ENCODE data around the gene CHD5.

The CHD5 gene

DNA sequence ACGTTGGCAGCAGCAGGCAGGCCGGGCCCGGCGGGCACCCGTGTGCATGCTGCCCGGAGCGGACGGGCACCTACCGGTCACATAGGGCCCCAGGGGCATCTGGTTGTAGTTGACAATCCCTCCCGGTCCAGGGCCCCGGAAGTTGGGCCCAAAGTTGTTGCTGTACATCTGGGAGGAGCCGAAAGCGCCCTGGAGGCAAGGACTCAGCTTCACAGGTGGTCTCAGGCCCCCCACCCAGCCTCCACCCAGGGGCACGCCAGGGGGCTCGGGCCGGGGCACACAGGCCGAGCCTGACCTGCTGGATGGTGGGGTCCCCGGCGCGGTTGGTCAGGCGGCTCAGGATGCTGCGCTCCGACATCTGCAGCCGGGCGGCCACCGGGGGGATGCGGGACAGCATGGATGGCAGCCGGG lies 73.8 kb downstream of the CHD5 start:
- in situ Hi-C loops (cut with MboI; ENCODE audit: low pct_unique_long_range_greater_than_20kb, low sequenced_read_pairs): no loop called here
- DNase-seq: no peak

DNA sequence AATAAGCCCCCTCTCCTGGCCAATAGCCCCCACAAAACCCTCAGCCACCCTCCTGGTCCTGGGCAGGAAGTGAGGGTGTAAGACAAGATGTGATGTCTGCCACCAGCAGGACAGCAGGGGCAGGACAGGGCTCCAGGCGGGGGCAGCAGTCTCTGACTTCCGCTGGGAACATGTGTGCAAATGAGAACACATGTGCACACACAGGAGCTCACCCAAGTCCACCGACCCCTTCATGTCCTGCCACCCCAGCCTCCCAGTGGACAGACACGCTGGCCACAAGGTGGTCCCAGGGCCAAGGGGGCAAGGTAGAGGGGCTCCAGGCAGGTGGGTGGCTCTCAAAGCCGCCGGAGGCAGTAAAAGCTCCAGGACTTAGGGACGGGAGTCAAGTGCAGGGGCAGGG lies 74.4 kb downstream of the CHD5 start:
- DNase-seq: no peak
- in situ Hi-C loops (cut with MboI; ENCODE audit: low pct_unique_long_range_greater_than_20kb, low sequenced_read_pairs): no loop called here

GRCh38 chr1:6105218-6105679 lies 74.9 kb downstream of the CHD5 start:
- DNase-seq: no peak
- in situ Hi-C loops (cut with MboI; ENCODE audit: low pct_unique_long_range_greater_than_20kb, low sequenced_read_pairs): no loop called here

DNA sequence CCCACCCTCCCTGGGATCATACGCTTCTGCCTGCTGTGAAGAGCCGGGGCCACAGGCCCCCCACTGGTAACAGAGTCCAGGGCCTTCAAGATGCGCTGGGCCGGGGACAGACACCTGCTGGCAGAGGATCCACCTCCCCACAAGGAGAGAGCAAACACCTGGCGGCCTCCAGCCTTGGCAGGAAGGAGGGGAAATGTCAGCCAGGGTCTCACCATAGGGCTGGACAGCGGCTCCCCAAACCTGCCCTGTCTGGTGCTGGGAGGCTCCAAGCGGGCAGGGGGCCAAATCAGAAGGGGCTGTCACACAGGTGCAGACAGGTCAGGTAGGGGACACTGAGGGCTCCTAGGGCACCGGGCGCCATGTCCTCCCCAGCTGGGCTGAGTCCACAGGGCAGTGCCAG lies 75.5 kb downstream of the CHD5 start:
- in situ Hi-C loops (cut with MboI; ENCODE audit: low pct_unique_long_range_greater_than_20kb, low sequenced_read_pairs): no loop called here
- no peak for DNase-seq

GRCh38 chr1:6103854-6104530 lies 76.1 kb downstream of the CHD5 start:
- in situ Hi-C loops (cut with MboI; ENCODE audit: low pct_unique_long_range_greater_than_20kb, low sequenced_read_pairs): no loop called here
- no peak for DNase-seq

GRCh38 chr1:6103111-6103853 lies 76.8 kb downstream of the CHD5 start:
- in situ Hi-C loops (cut with MboI; ENCODE audit: low pct_unique_long_range_greater_than_20kb, low sequenced_read_pairs): no loop called here
- DNase-seq: no peak

DNA sequence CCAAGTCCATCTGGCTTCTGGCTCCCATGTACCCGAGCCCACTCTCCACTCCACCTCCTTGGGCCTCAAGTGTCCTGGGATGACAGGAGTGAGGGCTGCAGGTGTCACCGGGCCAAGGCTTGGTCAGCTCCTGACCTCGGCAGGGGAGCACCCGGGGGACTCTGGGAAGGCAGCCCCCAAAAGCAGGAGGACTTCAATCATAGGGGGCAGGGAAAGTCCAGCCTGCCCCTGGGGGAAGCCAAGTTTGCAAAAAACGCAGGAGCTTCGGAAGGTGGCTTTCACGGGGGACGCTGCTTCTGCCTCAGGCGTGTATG lies 77.6 kb downstream of the CHD5 start:
- DNase-seq: no peak
- in situ Hi-C loops (cut with MboI; ENCODE audit: low pct_unique_long_range_greater_than_20kb, low sequenced_read_pairs): no loop called here

- in situ Hi-C loops (cut with MboI; ENCODE audit: low pct_unique_long_range_greater_than_20kb, low sequenced_read_pairs): no loop called here
- DNase-seq: peak; percentile 15
Observed at GRCh38 chr1:6101826-6102531, 78.1 kb downstream of the CHD5 start.

- in situ Hi-C loops (cut with MboI; ENCODE audit: low pct_unique_long_range_greater_than_20kb, low sequenced_read_pairs): no loop called here
- DNase-seq: peak; percentile 32
Observed at GRCh38 chr1:6100861-6101783, 79.0 kb downstream of the CHD5 start.

GRCh38 chr1:6099787-6100765 lies 80.0 kb downstream of the CHD5 start:
- peak; percentile 14 for DNase-seq
- in situ Hi-C loops (cut with MboI; ENCODE audit: low pct_unique_long_range_greater_than_20kb, low sequenced_read_pairs): no loop called here

- in situ Hi-C loops (cut with MboI; ENCODE audit: low pct_unique_long_range_greater_than_20kb, low sequenced_read_pairs): no loop called here
- no peak for DNase-seq
Observed at GRCh38 chr1:6099297-6099696, 80.8 kb downstream of the CHD5 start.

DNA sequence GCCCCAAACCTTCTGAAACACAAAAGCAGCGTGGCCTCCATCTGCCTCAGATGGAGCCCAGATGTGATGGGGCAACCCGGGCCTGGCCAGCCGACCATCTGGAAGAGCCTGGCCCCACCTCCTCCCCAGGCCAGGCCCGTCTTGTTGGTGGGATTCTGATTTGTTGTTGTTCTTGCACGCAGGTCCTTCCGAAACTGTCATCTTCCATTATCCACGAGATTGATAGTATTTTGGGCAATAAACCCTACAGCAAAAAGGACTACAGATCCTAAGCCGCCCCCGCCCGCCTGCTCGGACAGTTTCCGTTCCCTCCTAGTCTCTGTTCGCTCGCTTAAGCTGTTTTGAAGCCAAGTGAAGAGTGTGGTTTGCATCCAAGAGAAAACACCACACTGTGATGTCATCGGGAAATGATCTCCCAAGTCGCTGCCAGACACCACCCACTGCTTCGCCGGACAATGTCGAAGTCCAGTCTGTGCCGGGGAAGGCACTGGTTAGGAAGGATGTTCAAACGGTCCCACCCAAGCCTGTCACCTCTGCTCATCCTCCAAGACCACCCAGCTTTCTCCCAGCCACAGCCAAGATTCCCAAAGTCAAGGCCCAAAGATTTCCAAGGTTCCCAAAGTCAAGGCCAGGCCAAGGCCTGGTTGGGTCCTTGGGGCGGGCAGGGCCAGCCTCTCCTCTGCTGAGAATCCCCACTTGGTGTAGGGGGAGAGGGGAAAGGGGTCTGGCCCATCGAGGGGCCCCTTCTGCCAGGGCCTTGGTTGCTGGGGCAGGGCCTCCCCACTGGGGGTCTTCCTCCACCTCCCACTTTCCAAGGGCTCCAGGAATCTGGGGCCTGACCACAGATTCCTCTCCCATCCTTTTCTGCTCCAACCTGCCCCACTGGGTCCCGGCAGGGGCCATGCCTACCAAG lies 81.6 kb downstream of the CHD5 start:
- no peak for DNase-seq
- in situ Hi-C loops (cut with MboI; ENCODE audit: low pct_unique_long_range_greater_than_20kb, low sequenced_read_pairs): no loop called here

DNA sequence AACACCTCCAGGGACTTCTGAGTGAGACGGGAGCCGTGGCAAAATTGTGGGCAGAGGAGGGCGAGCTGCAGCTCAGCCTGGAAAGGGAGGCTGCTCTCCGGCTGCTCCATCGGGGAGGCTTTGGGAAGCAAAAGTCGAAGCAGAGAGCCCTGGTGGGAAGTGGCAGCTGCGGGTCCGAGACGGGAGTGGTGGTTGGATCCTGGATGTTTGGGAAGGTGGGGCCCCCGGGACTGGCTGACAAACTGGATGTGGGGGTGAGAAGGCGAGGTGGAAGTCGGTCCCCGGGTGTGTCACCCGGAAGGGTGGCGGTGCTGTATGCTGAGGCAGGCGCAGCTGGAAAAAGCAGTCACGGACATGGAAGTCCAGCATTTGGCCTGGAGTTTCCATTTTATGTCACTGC lies 82.3 kb downstream of the CHD5 start:
- DNase-seq: no peak
- in situ Hi-C loops (cut with MboI; ENCODE audit: low pct_unique_long_range_greater_than_20kb, low sequenced_read_pairs): no loop called here

- in situ Hi-C loops (cut with MboI; ENCODE audit: low pct_unique_long_range_greater_than_20kb, low sequenced_read_pairs): no loop called here
- DNase-seq: no peak
Observed at GRCh38 chr1:6097117-6097595, 83.0 kb downstream of the CHD5 start.

GRCh38 chr1:6096243-6097116 lies 83.6 kb downstream of the CHD5 start:
- in situ Hi-C loops (cut with MboI; ENCODE audit: low pct_unique_long_range_greater_than_20kb, low sequenced_read_pairs): no loop called here
- no peak for DNase-seq

- in situ Hi-C loops (cut with MboI; ENCODE audit: low pct_unique_long_range_greater_than_20kb, low sequenced_read_pairs): no loop called here
- DNase-seq: no peak
Observed at GRCh38 chr1:6095511-6096242, 84.4 kb downstream of the CHD5 start.

Data from KBM-7 (cell line).